HUES6 (cell line): ENCODE data around the gene RLIM.
"Not testable (repeated sequence)": the region's sequence is repeated elsewhere in the genome, so short reads cannot be mapped to it uniquely, and the experiment has no call there.

ENCODE experiments used
- H3K27ac ChIP-seq: 2 replicates; pipeline ENCODE4 v1.7.0; 2013; ENCODE audit warnings: low read depth, mild to moderate bottlenecking, low read length, inconsistent platforms
- H3K27me3 ChIP-seq: 2 replicates; pipeline ENCODE4 v1.6.1; 2013; ENCODE audit warnings: low read length; ENCODE audit not compliant: control insufficient read depth, insufficient read depth
- H3K36me3 ChIP-seq: 2 replicates; pipeline ENCODE4 v1.6.1; 2013; ENCODE audit warnings: low read length; ENCODE audit not compliant: control insufficient read depth, insufficient read depth
- H3K4me1 ChIP-seq: 2 replicates; pipeline ENCODE4 v1.6.1; 2013; ENCODE audit warnings: low read length; ENCODE audit not compliant: control insufficient read depth, insufficient read depth
- H3K4me3 ChIP-seq: 2 replicates; pipeline ENCODE4 v1.5.1; 2013; ENCODE audit warnings: low read depth, low read length
- H3K9ac ChIP-seq: one replicate; pipeline ENCODE4 v1.6.1; 2013; ENCODE audit warnings: mild to moderate bottlenecking, low read length
- H3K9me3 ChIP-seq: 2 replicates; pipeline ENCODE4 v1.6.1; 2013; ENCODE audit warnings: low read depth, low read length; ENCODE audit not compliant: control insufficient read depth, insufficient read depth

RLIM gene

GRCh38 chrX:74614093-74614909 lies at the start of gene RLIM:
TSS of gene RLIM (minus strand) at chrX:74614624. CDS start at chrX:74595977, 18,647 bp downstream.
- H3K27ac ChIP-seq, result peak within 1 kb of the TSS; percentile 98
- peaks cover 24% of the 10 kb centered on the region for H3K36me3 ChIP-seq
- H3K9me3 ChIP-seq, result peaks cover 4% of the 10 kb centered on the region; the same call in 1 of the 2 replicates
- H3K9ac ChIP-seq, result peak within 1 kb of the TSS; percentile 94
- H3K4me3 ChIP-seq, result peak within 1 kb of the TSS; percentile 79
- H3K4me1 ChIP-seq, result no peaks in the 10 kb centered on the region
- H3K27me3 ChIP-seq, result no peaks in the 10 kb centered on the region

GRCh38 chrX:74656079-74656745 lies 41.8 kb upstream of the RLIM start:
- Histone ChIP-seq H3K9me3 (peaks cover 19% of the 10 kb centered on the region), H3K27me3 (no peaks in the 10 kb centered on the region; the same call in 1 of the 2 replicates), H3K4me3 (no peak overlapping the region), H3K9ac (no peak overlapping the region), H3K36me3 (no peaks in the 10 kb centered on the region), H3K27ac (no peak overlapping the region), H3K4me1 (peaks cover 7% of the 10 kb centered on the region; the same call in 1 of the 2 replicates)

- peaks cover 19% of the 10 kb centered on the region for H3K9me3 ChIP-seq
- not testable (repeated sequence) for H3K27me3 ChIP-seq, H3K4me1 ChIP-seq, H3K27ac ChIP-seq, H3K9ac ChIP-seq, H3K4me3 ChIP-seq, H3K36me3 ChIP-seq
These were observed 40.5 kb upstream of the RLIM start for GRCh38 chrX:74654953-74655352.

GRCh38 chrX:74636749-74637314 lies 22.4 kb upstream of the RLIM start:
- no peaks in the 10 kb centered on the region for H3K27me3 ChIP-seq
- H3K9me3 ChIP-seq, result 0 out of 2 replicates have a peak, but pooled peaks cover 4% of the 10 kb centered on the region
- no peaks in the 10 kb centered on the region for H3K4me1 ChIP-seq
- H3K27ac ChIP-seq, result no peak overlapping the region
- no peaks in the 10 kb centered on the region for H3K36me3 ChIP-seq
- H3K4me3 ChIP-seq, result no peak overlapping the region
- no peak overlapping the region for H3K9ac ChIP-seq

GRCh38 chrX:74613370-74614092 lies 893 bp downstream of the RLIM start:
- peak overlapping the region; percentile 98 for H3K27ac ChIP-seq
- H3K27me3 ChIP-seq, result no peaks in the 10 kb centered on the region
- H3K9ac ChIP-seq, result peak overlapping the region; percentile 94
- peak overlapping the region; percentile 79 for H3K4me3 ChIP-seq
- H3K4me1 ChIP-seq, result no peaks in the 10 kb centered on the region
- H3K36me3 ChIP-seq, result peaks cover 28% of the 10 kb centered on the region
- peaks cover 4% of the 10 kb centered on the region; the same call in 1 of the 2 replicates for H3K9me3 ChIP-seq

- H3K9me3 ChIP-seq, result peaks cover 4% of the 10 kb centered on the region; the same call in 1 of the 2 replicates
- no peak overlapping the region for H3K4me3 ChIP-seq
- no peak overlapping the region for H3K9ac ChIP-seq
- H3K4me1 ChIP-seq, result no peaks in the 10 kb centered on the region
- no peaks in the 10 kb centered on the region; the same call in 1 of the 2 replicates for H3K27me3 ChIP-seq
- peaks cover 33% of the 10 kb centered on the region for H3K36me3 ChIP-seq
- no peak overlapping the region for H3K27ac ChIP-seq
These were observed 7.6 kb downstream of the RLIM start for GRCh38 chrX:74606799-74607198.

- Histone ChIP-seq H3K4me3 (no peak overlapping the region), H3K9ac (no peak overlapping the region), H3K27ac (no peak overlapping the region), H3K9me3 (peaks cover 4% of the 10 kb centered on the region; the same call in 1 of the 2 replicates), H3K4me1 (no peaks in the 10 kb centered on the region), H3K36me3 (peaks cover 30% of the 10 kb centered on the region), H3K27me3 (no peaks in the 10 kb centered on the region; the same call in 1 of the 2 replicates)
These were observed 8.1 kb downstream of the RLIM start for GRCh38 chrX:74606342-74606741.

- Histone ChIP-seq H3K27me3 (no peaks in the 10 kb centered on the region; the same call in 1 of the 2 replicates), H3K36me3 (peaks cover 15% of the 10 kb centered on the region), H3K9me3 (no peaks in the 10 kb centered on the region; the same call in 1 of the 2 replicates), H3K4me3 (no peak overlapping the region), H3K9ac (no peak overlapping the region), H3K27ac (no peak overlapping the region), H3K4me1 (no peaks in the 10 kb centered on the region)
These were observed 11.4 kb downstream of the RLIM start for GRCh38 chrX:74603040-74603439.

GRCh38 chrX:74602142-74602541 lies 12.3 kb downstream of the RLIM start:
- no peak overlapping the region for H3K4me3 ChIP-seq
- no peak overlapping the region for H3K9ac ChIP-seq
- H3K4me1 ChIP-seq, result no peaks in the 10 kb centered on the region
- no peak overlapping the region for H3K27ac ChIP-seq
- H3K27me3 ChIP-seq, result no peaks in the 10 kb centered on the region; the same call in 1 of the 2 replicates
- H3K36me3 ChIP-seq, result peaks cover 11% of the 10 kb centered on the region
- H3K9me3 ChIP-seq, result no peaks in the 10 kb centered on the region; the same call in 1 of the 2 replicates

GRCh38 chrX:74593593-74593992 lies 20.8 kb downstream of the RLIM start:
- Histone ChIP-seq H3K27ac (no peak overlapping the region), H3K9me3 (no peaks in the 10 kb centered on the region; the same call in 1 of the 2 replicates), H3K27me3 (no peaks in the 10 kb centered on the region; the same call in 1 of the 2 replicates), H3K4me1 (no peaks in the 10 kb centered on the region), H3K4me3 (no peak overlapping the region), H3K36me3 (peaks cover 58% of the 10 kb centered on the region), H3K9ac (no peak overlapping the region)
